Measurements from ENCODE around the gene BTBD19.
"Not testable (repeated sequence)": the region's sequence is repeated elsewhere in the genome, so short reads cannot be mapped to it uniquely, and the experiment has no call there.

DNA sequence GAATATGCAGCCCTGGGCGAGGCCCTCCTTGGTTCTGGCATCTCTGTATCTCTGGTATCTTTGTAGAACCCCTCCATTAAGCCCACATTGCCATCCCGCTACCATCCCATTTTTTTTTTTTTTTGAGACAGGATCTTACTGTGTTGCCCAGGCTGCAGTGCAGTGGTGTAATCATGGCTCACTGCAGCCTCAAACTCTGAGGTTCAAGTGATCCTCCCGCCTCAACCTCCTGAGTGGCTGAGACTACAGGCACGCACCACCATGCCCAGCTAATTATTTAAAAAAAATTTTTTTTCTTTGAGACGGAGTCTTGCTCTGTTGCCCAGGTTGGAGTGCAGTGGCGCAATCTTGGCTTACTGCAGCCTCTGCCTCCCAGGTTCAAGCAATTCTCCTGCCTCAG, 16.1 kb downstream of the BTBD19 start:
- not testable (repeated sequence) for TF ChIP-seq ZFX (IDR thresholded peaks at IDR 0.05); POLR2AphosphoS5 (IDR thresholded peaks at IDR 0.05; ENCODE audit: low read depth, low read length)
- TF ChIP-seq, protein P1, sequence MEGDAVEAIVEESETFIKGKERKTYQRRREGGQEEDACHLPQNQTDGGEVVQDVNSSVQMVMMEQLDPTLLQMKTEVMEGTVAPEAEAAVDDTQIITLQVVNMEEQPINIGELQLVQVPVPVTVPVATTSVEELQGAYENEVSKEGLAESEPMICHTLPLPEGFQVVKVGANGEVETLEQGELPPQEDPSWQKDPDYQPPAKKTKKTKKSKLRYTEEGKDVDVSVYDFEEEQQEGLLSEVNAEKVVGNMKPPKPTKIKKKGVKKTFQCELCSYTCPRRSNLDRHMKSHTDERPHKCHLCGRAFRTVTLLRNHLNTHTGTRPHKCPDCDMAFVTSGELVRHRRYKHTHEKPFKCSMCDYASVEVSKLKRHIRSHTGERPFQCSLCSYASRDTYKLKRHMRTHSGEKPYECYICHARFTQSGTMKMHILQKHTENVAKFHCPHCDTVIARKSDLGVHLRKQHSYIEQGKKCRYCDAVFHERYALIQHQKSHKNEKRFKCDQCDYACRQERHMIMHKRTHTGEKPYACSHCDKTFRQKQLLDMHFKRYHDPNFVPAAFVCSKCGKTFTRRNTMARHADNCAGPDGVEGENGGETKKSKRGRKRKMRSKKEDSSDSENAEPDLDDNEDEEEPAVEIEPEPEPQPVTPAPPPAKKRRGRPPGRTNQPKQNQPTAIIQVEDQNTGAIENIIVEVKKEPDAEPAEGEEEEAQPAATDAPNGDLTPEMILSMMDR (IDR thresholded peaks at IDR 0.05 in 2 of 3, conservative IDR thresholded peaks at IDR 0.05 in 1 of 3; ENCODE audit: borderline replicate concordance in 1 of 3, insufficient read depth in 1 of 3, low read depth in 2 of 3, low read length in 2 of 3): not testable (repeated sequence)

Data from HCT116 (cell line).